GM18951 (cell line): ENCODE data around the gene FHL5.
"Not testable (repeated sequence)": the region's sequence is repeated elsewhere in the genome, so short reads cannot be mapped to it uniquely, and the experiment has no call there.

Experiments used
- POLR2A ChIP-seq: IDR thresholded peaks from 4 replicates; pipeline ENCODE4 v1.6.1; 2011; ENCODE audit warnings: mild to moderate bottlenecking; ENCODE audit not compliant: insufficient read length, insufficient read depth; ENCODE audit errors: extremely low read depth
- in situ Hi-C: fragments of 300-500 bp; cut with MboI; formaldehyde crosslinking; loops from one replicate; pipeline ENCODE4 v1.12.0; 2022; ENCODE audit warnings: low sequenced_read_pairs, mixed read lengths, inconsistent platforms; ENCODE audit not compliant: unreplicated experiment

Gene FHL5, protein sequence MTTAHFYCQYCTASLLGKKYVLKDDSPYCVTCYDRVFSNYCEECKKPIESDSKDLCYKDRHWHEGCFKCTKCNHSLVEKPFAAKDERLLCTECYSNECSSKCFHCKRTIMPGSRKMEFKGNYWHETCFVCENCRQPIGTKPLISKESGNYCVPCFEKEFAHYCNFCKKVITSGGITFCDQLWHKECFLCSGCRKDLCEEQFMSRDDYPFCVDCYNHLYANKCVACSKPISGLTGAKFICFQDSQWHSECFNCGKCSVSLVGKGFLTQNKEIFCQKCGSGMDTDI

GRCh38 chr6:96562886-96563285 lies at the start of gene FHL5:
Gene FHL5, plus strand, starts transcription at chr6:96563128. Its CDS starts 40,486 bp downstream, at chr6:96603614.
- no peak for TF ChIP-seq POLR2A

GRCh38 chr6:96520171-96521115 lies 42.5 kb upstream of the FHL5 start:
- in situ Hi-C loops, result no loop called here
- no peak for TF ChIP-seq POLR2A

More at GRCh38 chr6:96562886-96563285, at the start of gene FHL5:
- in situ Hi-C loops, result no loop called here

DNA sequence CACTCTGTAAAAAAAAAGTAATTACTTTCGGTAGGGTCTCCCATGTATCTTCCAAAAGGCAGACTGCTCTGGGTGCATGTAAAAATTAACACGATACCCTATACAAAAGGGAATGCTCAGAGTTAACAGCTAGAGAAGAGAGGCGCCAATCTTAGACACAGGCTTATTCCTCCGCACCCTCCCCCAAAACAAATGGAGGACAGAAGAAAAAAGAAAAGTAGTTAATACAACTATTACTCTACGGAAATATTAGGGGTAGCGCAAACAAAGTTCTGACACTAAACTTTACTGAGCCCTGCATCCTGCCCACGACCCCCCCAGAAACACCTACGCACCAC lies 41.7 kb upstream of the FHL5 start:
- in situ Hi-C loops, result no loop called here
- TF ChIP-seq POLR2A, result no peak

- in situ Hi-C loops, result no loop called here
- TF ChIP-seq POLR2A, result peak; percentile 98
These were observed 41.1 kb upstream of the FHL5 start, which contains the start of gene UFL1 for GRCh38 chr6:96521644-96522464. Gene UFL1, plus strand, starts transcription at chr6:96521806. Its CDS starts 68 bp downstream, at chr6:96521874.

GRCh38 chr6:96522465-96523009 lies 40.4 kb upstream of the FHL5 start:
- TF ChIP-seq POLR2A, result no peak
- in situ Hi-C loops, result no loop called here

DNA sequence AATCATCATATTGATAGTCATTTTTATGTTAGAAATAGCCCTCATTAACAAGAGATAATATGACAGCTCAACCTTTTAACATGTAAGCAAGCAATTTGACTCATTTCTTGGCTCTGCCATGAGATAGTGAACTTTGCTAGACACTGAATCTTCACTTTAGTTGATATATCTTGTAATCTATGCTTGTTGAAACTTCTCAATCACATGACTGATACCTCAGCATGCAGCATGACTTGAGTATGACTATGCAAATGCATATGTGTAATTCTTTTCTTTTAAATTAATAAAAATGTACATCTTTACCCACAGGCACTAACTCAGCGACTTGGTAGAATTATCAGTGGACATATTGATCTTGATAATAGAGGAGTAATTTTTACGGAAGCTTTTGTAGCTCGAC lies 34.7 kb upstream of the FHL5 start:
- in situ Hi-C loops, result loop anchor here (25.0 kb wide), 1 partner anchor 534 kb away; no protein-coding TSS in a partner anchor
- no peak for TF ChIP-seq POLR2A

- no peak for TF ChIP-seq POLR2A
- in situ Hi-C loops, result loop anchor here (25.0 kb wide), 1 partner anchor 530 kb away; no protein-coding TSS in a partner anchor
These were observed 30.5 kb upstream of the FHL5 start for GRCh38 chr6:96532399-96532798.

DNA sequence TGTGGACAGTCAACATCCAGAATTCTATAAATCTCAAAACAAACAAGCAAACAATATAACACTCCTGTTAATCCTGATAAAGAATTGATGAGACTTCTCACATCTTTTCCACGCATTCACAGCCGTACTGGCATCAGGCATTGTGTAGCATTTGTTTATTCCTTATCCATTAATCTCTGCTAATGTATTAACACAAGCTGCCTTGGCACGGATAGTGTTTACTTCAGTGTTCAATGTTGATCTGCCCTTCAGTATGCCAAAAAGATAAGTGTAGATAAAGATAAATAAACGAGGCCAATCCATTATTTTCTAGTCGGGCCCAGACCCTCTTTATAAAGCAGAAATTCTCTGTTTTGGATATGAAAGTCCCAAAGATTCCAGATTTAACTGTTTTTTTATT lies 25.2 kb upstream of the FHL5 start:
- TF ChIP-seq POLR2A, result no peak
- in situ Hi-C loops, result loop anchor here (25.0 kb wide), 1 partner anchor 525 kb away; no protein-coding TSS in a partner anchor

GRCh38 chr6:96542702-96543101 lies 20.2 kb upstream of the FHL5 start:
- in situ Hi-C loops, result loop anchor here (25.0 kb wide), 1 partner anchor 520 kb away; no protein-coding TSS in a partner anchor
- no peak for TF ChIP-seq POLR2A

DNA sequence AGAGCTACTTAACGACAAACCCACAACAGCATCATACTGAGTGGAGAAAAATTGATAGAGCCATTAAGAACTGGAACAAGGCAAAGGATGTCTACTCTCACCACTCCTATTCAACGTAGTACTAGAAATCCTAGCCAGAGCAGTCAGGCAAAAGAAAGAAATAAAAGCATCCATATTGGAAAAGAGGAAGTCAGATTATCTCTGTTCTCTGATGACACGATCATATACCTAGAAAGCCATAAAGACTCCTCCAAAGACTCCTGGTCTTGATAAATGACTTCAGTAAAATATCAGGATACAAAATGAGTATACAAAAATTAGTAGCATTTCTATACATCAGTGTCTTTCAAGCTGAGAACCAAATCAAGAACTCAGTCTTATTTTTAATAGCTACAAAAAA lies 17.0 kb upstream of the FHL5 start:
- TF ChIP-seq POLR2A, result no peak
- in situ Hi-C loops, result loop anchor here (25.0 kb wide), 1 partner anchor 516 kb away; no protein-coding TSS in a partner anchor

- in situ Hi-C loops, result loop anchor here (25.0 kb wide), 1 partner anchor 515 kb away; no protein-coding TSS in a partner anchor
- no peak for TF ChIP-seq POLR2A
These were observed 15.3 kb upstream of the FHL5 start for GRCh38 chr6:96547654-96548053.

- in situ Hi-C loops, result no loop called here
- TF ChIP-seq POLR2A, result no peak
These were observed 8.4 kb upstream of the FHL5 start for GRCh38 chr6:96554558-96554957.

GRCh38 chr6:96559740-96560139 lies 3.2 kb upstream of the FHL5 start:
- in situ Hi-C loops, result not testable (repeated sequence)
